ENCODE data around the gene TNFAIP1. TPM values are rescaled to one million over a fixed set of nuclear protein-coding genes. Genes with fewer than 3 reads are reported as not detected.

The TNFAIP1 gene
- total and polyA plus RNA-seq, 4 donors = 17.7 to 59.6 (median 35.9) TPM

DNA sequence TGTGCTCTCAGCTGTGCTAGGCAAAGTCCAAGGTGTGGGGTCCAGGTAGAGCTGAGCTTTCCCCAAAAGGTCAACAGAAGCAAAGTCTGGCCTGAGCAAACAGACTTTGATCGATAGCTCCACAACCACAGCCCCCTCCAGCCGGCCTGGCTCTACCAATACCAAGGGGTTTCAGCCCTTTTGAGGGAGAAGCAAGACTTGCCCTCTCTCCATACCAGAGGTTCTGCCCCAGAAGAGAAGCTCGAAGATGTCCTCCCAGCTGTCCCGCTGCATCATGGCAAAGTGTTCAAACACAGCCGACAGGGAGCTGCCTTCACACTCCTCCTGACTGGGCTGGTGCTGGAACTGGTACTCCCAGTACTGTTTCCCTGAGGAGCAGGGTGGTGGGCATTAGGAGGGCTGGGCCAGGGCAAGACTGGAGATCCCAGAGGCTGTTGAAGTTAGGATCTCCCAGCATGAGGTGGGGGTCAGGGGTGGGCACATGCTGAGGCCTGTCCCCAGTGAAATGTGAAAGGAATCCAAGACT lies 32.8 kb downstream of the TNFAIP1 start:
- no peak overlapping the region for H3K27ac ChIP-seq (ENCODE audit: low read depth in 1 of 2, low read length in 1 of 2)
- 79 to 94% methylated on average over 5 of the region's 5 CpGs for WGBS, 2 donors
- no peak for DNase-seq
- H3K27me3 ChIP-seq (ENCODE audit: control insufficient read depth in 3 of 3, insufficient read depth in 3 of 3, low read length in 2 of 3) = no peaks in the 10 kb centered on the region
- TF ChIP-seq, protein P1, sequence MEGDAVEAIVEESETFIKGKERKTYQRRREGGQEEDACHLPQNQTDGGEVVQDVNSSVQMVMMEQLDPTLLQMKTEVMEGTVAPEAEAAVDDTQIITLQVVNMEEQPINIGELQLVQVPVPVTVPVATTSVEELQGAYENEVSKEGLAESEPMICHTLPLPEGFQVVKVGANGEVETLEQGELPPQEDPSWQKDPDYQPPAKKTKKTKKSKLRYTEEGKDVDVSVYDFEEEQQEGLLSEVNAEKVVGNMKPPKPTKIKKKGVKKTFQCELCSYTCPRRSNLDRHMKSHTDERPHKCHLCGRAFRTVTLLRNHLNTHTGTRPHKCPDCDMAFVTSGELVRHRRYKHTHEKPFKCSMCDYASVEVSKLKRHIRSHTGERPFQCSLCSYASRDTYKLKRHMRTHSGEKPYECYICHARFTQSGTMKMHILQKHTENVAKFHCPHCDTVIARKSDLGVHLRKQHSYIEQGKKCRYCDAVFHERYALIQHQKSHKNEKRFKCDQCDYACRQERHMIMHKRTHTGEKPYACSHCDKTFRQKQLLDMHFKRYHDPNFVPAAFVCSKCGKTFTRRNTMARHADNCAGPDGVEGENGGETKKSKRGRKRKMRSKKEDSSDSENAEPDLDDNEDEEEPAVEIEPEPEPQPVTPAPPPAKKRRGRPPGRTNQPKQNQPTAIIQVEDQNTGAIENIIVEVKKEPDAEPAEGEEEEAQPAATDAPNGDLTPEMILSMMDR (IDR thresholded peaks at IDR 0.05; ENCODE audit: control extremely low read depth, extremely low read depth) = no peak
- H3K4me3 ChIP-seq = no peak overlapping the region
- H3K9ac ChIP-seq (ENCODE audit: insufficient read depth in 1 of 2, low read length in 2 of 2) = no peak overlapping the region
- no peaks in the 10 kb centered on the region for H3K9me3 ChIP-seq (ENCODE audit: control insufficient read depth in 4 of 4, insufficient read depth in 3 of 4, low read length in 3 of 4)
- H3K4me1 ChIP-seq (ENCODE audit: control insufficient read depth in 5 of 5, insufficient read depth in 5 of 5, low read length in 5 of 5) = peaks cover 0 to 21% (median 10%) of the 10 kb centered on the region in 5 donors
- H3K36me3 ChIP-seq (ENCODE audit: control insufficient read depth in 4 of 4, insufficient read depth in 4 of 4, low read length in 4 of 4) = peaks cover 0 to 15% (median 5%) of the 10 kb centered on the region in 4 donors
- ATAC-seq (ENCODE audit: insufficient read depth, low FRiP score) = no peak

DNA sequence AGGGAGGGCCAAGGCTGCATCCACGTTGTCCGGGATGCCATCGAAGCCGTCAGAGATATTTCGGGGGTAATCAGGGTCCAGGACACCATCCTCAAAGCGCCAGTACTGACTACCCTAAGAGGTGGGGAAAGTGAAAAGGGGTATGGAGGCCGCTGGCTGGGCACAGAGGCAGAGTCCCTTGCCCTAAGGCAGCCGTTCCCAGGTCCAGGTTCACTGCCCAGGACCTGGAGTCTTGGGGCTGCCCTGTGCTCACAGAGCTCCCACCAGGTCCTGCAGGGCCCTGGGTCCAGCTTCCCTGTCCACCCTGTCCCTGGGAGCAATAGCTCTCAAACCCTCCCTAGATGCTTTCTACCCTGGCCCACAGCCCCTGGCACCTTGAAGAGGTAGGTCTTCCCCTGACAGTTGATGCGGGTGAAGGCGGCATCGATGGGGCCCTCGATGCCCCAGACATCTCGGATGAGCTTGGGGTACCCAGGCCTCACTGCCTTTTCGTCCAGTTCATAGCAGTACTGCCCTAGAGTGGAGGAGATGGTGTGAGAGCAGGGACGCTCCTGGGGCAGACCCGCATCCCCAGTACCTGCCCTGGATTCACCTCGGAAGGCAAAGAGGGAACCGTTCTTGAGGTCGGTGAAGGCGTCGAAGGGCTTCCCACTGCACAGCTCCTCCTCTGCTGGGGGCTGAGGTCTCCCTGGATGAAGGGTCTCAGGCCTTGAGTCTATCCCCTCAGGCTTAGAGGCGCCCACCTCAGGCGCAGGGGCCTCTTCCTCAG lies 33.5 kb downstream of the TNFAIP1 start:
- TF ChIP-seq, protein P1 (IDR thresholded peaks at IDR 0.05; ENCODE audit: control extremely low read depth, extremely low read depth) = no peak
- H3K9ac ChIP-seq (ENCODE audit: insufficient read depth in 1 of 2, low read length in 2 of 2) = no peak overlapping the region
- no peaks in the 10 kb centered on the region for H3K27me3 ChIP-seq (ENCODE audit: control insufficient read depth in 3 of 3, insufficient read depth in 3 of 3, low read length in 2 of 3)
- H3K36me3 ChIP-seq (ENCODE audit: control insufficient read depth in 4 of 4, insufficient read depth in 4 of 4, low read length in 4 of 4) = peaks cover 0 to 9% (median 0%) of the 10 kb centered on the region in 4 donors
- no peak for DNase-seq
- no peak overlapping the region for H3K4me3 ChIP-seq
- no peaks in the 10 kb centered on the region for H3K9me3 ChIP-seq (ENCODE audit: control insufficient read depth in 4 of 4, insufficient read depth in 3 of 4, low read length in 3 of 4)
- ATAC-seq (ENCODE audit: insufficient read depth, low FRiP score) = no peak
- no peak overlapping the region for H3K27ac ChIP-seq (ENCODE audit: low read depth in 1 of 2, low read length in 1 of 2)
- WGBS, 2 donors = 93 to 94% methylated on average over 23 of the region's 23 CpGs
- peaks cover 0 to 21% (median 10%) of the 10 kb centered on the region in 5 donors for H3K4me1 ChIP-seq (ENCODE audit: control insufficient read depth in 5 of 5, insufficient read depth in 5 of 5, low read length in 5 of 5)

DNA sequence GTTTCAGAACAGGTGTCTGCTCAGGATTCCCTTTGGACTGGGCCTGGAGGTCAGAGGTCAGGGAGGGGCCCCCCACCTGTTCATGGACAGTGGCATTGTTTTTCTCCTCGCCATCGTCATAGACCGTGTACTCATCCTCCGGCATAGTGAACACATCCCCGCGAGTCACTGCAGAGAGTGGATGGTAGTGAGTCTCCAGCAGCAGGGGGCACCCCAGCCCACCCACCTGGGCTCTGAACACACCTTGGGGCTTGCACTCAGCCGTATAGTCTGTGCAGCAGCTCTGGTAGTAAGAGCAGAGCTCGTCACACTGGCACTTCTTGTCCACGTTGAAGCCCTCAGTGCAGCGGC lies 34.1 kb downstream of the TNFAIP1 start:
- no peaks in the 10 kb centered on the region for H3K9me3 ChIP-seq (ENCODE audit: control insufficient read depth in 4 of 4, insufficient read depth in 3 of 4, low read length in 3 of 4)
- H3K27me3 ChIP-seq (ENCODE audit: control insufficient read depth in 3 of 3, insufficient read depth in 3 of 3, low read length in 2 of 3) = no peaks in the 10 kb centered on the region
- ATAC-seq (ENCODE audit: insufficient read depth, low FRiP score) (no peak), DNase-seq (no peak)
- peaks cover 0 to 21% (median 10%) of the 10 kb centered on the region in 5 donors for H3K4me1 ChIP-seq (ENCODE audit: control insufficient read depth in 5 of 5, insufficient read depth in 5 of 5, low read length in 5 of 5)
- 68 to 79% methylated on average over 10 of the region's 10 CpGs for WGBS, 2 donors
- no peak overlapping the region for H3K4me3 ChIP-seq
- H3K36me3 ChIP-seq (ENCODE audit: control insufficient read depth in 4 of 4, insufficient read depth in 4 of 4, low read length in 4 of 4) = peaks cover 0 to 5% (median 0%) of the 10 kb centered on the region in 4 donors
- no peak overlapping the region for H3K9ac ChIP-seq (ENCODE audit: insufficient read depth in 1 of 2, low read length in 2 of 2)
- peak overlapping the region in 1 of 2 donors; percentile 12 for H3K27ac ChIP-seq (ENCODE audit: low read depth in 1 of 2, low read length in 1 of 2)
- TF ChIP-seq, protein P1 (IDR thresholded peaks at IDR 0.05; ENCODE audit: control extremely low read depth, extremely low read depth) = no peak

Data from lung (tissue), 12 donors.